SHP77 (cell line): ENCODE data around the gene CYP27B1.
"Not testable (repeated sequence)": the region's sequence is repeated elsewhere in the genome, so short reads cannot be mapped to it uniquely, and the experiment has no call there.

Experiments used
- DNase-seq, 2 experiments: peaks; one replicate each; lab custom pipeline; 2025; lab: John Stamatoyannopoulos, UW

CYP27B1 gene

DNA sequence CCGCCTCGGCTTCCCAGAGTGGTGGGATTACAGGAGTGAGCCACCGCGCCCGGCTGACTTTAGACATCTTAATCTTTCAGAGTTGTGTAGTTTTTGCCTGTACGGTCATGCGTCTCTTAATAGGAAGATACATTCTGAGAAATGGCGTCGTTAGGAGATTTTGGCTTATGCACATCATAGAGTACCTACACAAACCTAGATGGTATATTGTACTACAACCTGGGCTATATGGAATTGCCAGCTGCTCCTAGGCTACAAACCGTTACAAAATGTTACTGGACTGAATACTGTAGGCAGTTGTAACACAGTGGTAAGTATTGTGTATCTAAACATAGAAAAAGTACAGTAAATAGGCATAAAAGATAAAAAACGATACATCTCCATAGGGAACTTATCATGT is 17.0 kb upstream of the CYP27B1 start:
- no peak for DNase-seq

DNA sequence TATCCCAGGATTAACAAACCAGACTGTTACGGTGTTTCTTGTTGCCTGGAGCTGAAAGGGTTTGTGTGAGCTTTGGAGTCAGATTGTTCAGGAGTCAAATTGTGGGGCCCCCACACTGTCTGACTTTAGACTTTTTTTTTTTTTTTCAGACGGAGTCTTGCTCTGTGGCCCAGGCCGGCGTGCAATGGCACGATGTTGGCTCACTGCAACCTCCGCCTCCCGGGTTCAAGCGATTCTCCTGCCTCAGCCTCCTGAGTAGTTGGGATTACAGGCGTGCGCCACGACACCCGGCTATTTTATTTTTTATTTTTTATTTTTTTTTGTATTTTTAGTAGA is 16.6 kb upstream of the CYP27B1 start:
- no peak for DNase-seq

DNA sequence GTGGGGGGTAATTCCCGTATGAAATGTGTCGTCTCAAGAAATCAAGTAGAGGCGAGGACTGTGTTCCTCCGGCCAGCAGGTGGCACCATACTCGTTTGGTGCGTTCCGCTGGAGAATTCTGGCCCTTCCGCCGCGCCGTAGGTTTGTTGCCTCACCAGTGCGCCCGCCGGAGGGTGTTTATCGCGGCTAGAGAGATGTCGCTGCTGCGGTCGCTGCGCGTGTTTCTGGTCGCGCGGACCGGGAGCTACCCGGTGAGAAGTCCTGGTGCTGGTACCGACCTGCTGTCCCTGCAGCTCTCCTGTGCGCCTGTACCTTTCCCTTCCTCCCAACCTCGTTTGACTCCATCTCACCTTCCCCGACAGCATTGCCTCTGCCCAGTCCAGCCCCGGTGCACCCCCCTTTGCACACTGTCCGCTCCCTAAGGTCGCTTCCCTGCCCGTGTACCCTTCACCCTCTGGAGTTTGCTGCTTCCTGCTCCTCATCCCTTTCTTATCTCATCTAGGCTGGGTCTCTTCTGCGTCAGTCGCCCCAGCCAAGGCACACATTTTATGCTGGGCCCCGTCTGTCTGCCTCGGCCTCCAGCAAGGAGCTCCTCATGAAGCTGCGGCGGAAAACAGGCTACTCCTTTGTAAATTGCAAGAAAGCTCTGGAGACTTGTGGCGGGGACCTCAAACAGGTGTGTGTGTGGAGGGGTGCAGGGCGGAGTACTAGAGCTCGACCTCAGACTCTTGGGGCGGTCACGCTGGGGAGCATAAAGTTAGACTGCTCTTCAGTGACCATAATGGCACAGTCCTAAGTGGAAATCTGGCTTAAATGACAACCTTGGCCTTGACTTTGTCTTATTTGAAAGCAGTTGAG is 16.0 kb upstream of the CYP27B1 start, which contains the start of gene TSFM:
TSS of gene TSFM (plus strand) at position 180 of the 858 bp plus-strand sequence. CDS start at position 195, 15 bp downstream.
- DNase-seq: peak; percentile 93 to 94

DNA sequence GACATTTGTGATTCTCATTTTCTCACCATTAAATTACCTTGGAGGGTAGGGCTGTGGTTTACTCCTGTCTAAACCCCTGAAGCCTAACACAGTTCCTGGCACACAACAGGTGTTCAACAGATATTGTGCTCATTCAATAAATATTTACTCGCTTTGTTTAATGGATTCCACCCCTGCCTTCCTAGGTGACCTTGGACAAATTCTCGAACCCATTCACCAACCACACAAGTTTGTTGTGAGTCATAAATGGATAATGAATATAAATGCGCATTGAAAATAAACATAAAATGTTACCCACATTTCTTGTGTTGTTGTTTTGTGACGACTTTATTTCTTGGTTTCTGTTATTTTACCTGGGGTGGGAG is 15.3 kb upstream of the CYP27B1 start:
- no peak for DNase-seq

DNA sequence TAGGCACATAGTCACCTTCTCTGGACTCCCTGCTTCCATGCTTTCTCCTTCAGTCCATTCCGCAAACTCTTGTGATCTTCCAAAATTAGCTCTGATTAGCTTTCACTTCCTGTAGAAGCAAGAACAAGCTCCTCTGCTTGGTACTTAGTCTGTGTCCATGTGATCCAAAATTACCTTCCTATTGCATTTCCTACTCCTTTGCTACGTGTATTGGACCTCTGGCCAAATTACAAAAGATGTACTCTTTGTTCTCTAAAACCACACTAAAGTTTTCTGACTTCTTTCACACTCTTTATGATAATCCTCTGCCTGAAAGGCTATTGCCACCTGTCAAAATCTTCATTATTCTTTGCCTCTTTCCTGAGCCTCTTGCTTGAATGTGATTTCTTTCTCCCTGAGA is 14.9 kb upstream of the CYP27B1 start:
- DNase-seq: no peak

DNA sequence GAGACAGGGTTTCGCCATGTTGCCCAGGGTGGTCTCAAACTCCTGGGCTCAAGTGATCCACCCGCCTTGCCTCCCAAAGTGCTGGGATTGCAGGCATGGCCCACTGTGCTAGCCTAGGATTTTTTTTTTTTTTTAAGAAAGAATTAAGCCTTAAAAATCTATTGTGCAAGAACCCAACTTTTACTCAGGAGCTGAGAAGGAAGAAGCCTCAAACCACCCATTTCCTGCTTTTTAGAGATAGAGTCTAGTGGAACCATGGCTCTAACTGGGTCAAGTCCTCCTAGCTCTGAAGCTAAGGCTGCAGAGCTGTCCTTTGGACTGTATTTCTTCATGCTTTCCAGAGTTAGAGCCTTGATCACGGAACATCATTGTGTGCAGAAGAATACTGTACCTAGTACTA is 14.4 kb upstream of the CYP27B1 start:
- DNase-seq: no peak

DNA sequence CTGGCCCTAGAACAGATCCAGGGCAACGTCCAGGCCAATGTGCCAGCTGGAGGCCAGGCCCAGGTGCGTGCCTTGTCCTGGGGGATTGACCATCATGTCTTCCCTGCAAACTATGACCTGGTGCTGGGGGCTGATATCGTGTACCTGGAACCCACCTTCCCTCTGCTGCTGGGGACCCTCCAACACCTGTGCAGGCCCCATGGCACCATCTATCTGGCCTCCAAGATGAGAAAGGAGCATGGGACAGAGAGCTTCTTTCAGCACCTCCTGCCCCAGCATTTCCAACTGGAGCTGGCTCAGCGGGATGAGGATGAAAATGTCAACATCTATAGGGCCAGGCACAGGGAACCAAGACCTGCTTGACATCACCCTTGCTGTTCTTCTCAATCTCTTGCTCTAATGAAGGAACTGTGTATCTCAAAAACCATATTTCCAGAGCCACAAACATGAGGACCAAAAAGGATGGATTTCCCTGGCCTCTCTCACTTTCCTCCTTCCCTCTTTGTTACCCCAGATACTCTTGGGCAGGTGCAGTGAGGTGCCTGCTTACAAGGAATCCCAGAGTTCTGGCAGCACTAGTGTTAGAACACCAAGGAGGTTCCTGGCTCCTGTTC is 13.5 kb upstream of the CYP27B1 start:
- no peak for DNase-seq

DNA sequence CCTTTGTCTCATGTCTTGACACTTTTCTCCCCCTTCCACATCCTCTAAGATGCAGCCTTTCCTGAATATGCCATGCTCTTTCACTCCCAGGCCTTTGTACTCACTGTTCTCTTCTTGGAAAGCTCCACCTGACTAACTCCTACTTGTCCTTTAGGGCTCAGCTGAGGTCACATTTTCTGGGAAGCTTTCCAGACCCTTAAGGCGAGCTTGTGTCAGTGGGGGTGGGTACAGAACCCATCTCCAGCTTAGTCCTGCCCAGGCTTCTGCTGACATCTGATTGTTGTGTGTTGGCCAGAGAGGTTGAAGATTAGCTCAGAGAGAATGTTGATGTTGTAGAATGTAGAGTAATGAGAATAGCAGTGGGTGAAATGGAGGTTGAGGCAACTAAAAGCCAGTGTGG is 12.9 kb upstream of the CYP27B1 start:
- no peak for DNase-seq

DNA sequence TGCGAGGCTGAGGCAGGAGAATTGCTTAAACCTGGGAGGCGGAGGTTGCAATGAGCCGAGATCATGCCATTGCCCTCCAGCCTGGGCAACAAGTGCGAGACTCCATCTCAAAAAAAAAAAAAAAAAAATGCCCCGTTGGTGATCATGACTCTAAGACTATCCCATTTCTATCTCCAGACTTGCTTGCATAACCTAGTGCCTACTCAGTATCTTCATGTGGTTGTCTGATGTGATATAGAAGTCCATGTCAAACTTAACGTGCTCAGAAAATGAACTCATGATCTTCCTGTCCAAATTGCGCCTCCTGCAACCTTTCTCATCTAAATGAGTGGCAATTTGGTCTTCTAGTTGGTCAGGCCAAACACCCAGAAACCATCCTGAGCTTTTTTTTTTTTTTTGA is 11.0 kb upstream of the CYP27B1 start:
- no peak for DNase-seq

DNA sequence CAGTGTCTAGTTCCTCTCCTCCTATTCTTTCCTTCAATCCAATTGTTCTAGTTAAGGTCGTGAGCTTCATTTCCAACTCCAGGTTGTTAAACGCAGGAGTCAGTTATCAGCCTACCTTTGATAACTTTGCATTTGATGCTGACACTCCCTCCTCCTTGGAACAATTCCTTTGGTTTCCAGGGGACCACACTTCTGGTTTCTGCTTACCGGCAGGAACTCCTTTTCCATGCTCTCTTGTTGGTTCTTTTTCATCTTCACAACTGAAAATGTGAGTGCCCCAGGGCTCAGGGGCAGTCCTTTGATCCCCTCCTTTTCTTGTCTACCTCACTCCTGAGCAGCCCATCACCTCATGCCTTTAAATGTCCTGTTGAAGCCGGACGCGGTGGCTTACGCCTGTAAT is 10.5 kb upstream of the CYP27B1 start:
- no peak for DNase-seq

DNA sequence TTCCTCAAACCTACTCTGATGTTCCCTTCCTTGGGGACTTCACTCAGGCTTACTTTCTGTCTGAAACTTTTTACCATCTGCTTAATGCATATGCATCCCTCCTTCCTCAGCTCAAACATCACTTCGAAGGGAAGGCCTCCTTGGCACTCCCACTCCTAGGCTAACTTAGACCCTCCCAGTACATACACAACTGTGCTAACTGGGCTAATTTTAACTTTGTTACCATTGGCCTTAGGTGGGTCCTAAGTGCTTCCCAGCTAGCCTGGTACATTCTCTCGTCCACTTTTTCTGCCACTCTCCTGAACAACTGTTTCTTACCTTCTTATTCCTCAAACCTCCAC is 9.3 kb upstream of the CYP27B1 start:
- no peak for DNase-seq

DNA sequence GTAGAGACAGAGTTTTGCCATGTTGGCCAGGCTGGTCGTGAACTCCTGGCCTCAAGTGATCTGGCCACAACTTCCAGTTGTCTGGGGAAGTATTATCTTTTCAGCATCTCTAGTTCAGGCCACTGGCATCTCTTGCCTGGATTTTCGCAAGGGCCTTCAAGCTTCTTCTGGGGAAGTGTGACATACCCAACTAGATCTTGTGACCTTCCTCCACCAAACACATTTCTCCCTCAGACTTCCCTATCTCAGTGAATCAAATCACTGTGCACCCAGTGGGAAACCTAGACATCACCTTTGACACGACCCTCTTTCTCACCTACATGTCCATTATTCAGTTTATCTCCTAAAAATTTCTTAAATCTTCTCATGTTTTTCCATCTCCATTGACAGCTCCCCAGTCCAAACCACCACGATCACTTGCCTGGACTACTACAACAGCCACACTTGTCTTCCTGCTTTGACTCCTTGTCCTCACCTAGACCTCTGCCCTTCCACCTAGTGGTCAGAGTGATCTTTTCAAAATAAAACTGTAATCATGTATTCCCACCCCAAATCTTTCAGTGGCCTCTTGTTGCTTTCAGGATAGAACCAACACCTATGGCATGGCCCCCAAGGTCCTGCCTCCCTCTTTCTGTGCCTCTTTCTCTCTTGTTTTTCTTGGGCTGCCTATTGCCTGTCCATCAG is 8.8 kb upstream of the CYP27B1 start:
- no peak for DNase-seq

DNA sequence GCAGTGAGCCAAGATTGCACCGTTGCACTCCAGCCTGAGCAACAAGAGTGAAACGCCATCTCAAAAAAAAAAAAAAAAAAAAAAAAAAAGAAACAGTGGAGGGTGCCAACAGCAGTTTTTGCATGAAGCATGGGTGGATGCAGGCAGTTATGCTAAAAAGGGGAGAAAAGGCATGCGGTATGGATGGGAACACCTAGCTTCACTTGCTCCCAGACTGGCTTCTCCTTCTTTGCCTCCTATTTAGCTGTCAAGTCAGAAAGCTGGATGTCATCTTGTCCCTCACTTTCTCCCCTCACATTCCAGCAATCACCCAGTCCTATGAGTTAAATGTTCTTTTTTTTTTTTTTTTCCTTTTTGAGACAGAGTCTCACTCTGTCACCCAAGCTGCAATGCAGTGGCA is 8.2 kb upstream of the CYP27B1 start:
- DNase-seq: no peak

DNA sequence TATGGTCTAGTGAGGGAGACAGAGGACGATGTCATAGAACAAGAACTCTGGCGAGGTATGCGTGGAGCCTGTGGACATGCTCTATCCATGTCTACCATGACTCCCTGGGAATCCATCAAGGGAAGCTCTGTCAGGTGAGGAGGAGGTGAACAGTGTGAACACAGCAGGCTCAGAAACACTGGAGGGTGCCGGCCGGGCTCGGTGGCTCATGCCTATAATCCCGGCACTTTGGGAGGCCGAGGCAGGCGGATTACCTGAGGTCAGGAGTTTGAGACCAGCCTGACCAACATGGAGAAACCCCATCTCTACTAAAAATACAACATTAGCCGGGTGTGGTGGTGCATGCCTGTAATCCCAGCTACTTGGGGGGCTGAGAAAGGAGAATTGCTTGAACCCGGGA is 7.8 kb upstream of the CYP27B1 start:
- DNase-seq: not testable (repeated sequence)

DNA sequence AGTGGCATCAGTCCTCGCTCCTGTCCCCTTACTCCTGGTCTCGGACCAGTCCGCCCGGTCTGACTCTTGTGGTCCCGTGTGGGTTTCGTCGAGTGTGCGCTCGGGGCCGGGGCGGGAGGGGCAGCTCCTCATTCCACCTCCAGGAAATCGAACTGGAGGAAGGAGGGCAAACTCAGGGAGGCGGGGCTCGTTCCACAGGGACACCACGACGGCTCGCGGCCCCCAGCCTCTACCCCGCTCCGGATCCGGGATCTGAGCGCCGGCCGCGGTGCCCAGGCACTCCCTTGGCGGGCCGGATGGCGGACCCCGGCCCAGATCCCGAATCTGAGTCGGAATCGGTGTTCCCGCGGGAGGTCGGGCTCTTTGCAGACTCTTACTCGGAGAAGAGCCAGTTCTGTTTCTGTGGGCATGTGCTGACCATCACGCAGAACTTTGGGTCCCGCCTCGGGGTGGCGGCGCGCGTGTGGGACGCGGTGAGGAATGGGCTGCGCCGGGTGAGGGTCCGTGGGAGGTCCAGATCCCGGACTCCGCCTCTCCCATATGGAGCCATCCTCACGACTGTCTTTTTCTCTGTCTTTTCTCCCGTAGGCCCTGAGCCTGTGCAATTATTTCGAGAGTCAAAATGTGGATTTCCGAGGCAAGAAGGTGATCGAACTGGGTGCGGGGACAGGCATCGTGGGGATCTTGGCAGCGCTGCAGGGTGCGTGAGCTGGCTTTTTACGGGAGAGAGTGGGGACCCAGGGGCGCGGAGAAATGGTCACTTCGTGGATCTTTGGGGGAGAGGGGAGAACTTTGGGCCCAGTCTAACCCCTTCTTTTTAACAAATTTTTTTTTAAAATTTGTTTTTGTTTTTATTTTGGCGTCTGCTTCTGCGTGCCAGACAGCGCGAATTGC is 5.8 kb upstream of the CYP27B1 start, which contains the start of gene EEF1AKMT3:
TSS of gene EEF1AKMT3 (plus strand) at position 186 of the 894 bp plus-strand sequence. CDS start at position 297, 111 bp downstream.
- peak; percentile 47 to 66 for DNase-seq

DNA sequence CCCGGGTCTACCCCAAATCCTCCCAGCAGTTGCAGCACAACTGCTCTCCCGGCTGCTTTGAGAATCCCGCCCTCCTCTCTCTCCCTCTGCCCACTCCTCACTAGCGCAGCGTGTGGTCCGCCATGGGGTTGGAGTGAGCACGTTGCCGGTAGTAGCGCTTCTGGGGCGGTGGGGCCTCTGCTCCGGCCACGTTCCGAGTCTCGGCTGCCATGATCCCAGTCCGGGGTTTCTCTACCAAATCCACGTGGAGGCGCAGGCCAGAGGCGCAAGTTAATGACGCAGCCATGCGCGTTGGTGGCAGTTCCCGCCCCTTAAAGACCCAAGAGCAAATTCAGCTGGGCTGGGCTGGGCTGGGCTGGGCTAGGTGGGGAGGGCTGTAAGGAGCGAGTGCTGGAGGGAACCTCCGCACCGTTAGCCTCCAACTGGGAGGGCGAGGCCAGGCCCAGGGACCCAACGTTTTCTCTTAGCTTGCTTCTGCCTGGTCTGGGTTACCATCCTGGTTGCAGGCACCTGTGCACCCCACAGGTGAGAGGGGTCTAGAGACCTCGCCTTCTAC is 5.1 kb upstream of the CYP27B1 start, which contains the start of gene METTL1:
TSS of gene METTL1 (minus strand) at position 233 of the 556 bp plus-strand sequence. CDS start at position 211, 22 bp downstream.
- DNase-seq: peak; percentile 91 to 96

DNA sequence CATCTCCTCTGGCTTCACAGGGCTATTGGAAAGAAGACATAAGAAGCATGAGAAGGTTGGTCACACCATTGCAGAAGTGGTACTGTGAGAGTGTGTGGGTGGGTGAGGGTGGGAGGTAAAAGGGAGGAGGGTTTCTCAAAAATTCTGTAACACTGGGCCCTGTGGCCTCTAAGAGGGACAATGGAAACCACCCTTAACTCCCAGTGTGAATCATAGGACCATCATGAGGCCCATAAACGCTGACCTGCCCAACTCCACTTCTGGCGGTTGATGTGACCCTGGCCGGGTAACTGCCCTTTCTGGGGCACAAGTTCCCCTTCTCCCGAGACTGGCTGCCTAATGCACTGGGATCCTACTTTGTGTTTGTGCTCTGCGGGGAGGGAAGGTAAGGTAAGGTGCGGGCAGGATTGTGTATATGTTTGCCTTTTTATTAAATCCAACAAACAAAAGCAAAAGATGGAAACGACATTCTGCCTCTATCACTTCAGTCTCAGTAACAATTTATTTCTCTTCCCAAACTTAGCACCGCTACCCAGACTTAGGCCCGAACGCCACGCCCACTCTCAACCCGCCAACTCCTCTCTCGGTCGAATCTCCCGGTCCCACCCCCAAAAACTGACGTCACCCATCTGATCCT is 4.5 kb upstream of the CYP27B1 start:
- peak; percentile 77 to 89 for DNase-seq

DNA sequence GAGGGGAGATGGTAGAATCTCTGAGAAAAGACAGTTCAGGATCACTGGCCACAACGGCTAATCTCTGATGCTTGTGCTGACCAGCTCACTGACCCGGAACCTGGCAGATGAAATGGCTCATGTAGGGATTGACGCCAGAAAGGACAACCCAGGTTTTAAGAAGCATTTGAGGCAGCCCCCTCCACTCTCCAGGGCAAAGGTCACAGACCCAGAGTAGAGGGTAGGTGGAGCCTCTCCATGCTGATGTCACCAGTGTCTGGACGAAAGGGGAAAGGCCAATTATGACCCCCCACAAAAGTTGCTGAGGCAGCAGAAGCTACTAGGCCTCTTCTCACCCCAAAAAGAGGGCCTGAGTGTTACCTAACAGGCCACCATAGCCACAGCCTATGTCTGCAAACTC is 3.9 kb upstream of the CYP27B1 start:
- DNase-seq: no peak

DNA sequence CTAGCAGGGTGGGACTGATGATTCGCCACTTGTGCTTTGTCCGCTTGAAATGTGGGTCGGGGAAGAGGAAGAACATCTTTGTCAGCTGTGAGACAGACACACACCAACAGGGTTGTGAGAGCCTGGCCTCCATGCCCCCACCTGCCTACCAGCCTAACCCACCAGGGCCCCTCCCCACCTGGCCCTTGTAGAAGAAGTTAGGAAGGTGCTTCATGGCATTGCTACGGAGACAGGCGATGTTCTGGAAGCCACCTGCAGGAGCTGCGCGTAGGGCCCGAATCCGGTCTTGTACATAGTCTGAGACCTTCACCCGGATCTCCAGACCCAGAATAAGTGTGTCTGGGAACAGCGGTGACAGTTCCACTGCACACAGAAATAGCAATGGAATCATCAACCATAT is 2.7 kb upstream of the CYP27B1 start:
- no peak for DNase-seq

DNA sequence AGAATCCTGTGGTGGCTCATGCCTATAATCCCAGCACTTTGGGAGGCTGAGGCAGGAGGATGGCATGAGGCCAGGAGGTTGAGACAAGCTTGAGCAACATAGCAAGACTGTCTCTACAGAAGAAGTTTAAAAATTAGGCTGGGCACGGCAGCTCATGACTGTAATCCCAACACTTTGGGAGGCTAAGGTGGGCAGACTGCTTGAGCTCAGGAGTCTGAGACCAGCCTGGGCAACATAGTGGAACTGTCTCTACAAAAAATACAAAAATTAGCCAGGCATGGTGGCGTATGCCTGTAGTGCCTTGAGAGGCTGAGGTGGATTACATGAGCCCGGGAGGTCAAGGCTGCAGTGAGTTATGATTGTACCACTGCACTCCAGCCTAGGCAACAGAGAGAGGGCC is 998 bp upstream of the CYP27B1 start:
- no peak for DNase-seq

DNA sequence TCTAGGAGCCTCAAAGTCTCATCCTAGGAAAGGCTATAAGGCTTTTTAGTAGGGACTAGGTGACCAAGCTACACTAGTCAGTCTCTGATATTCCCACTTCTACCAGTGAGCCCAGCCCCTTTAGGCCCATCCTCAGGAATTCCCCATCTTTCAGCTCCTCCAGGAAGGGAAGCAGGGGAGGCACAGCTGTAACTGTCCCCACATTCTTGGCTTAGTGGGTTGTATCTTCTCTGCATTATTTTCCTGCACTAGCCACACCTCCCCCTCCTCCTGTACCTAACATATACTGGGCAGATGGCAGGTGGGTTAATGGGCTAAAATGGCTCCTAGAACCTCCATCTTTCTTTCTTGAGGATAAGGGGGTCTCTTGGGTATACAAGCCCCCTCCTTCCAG is 424 bp upstream of the CYP27B1 start:
- DNase-seq: no peak
